HUES6 (cell line): ENCODE results near the gene SMOC1.

Experiments used
- H3K27ac ChIP-seq: 2 replicates; pipeline ENCODE4 v1.7.0; 2013; ENCODE audit warnings: low read depth, mild to moderate bottlenecking, low read length, inconsistent platforms
- H3K27me3 ChIP-seq: 2 replicates; pipeline ENCODE4 v1.6.1; 2013; ENCODE audit warnings: low read length; ENCODE audit not compliant: control insufficient read depth, insufficient read depth
- H3K36me3 ChIP-seq: 2 replicates; pipeline ENCODE4 v1.6.1; 2013; ENCODE audit warnings: low read length; ENCODE audit not compliant: control insufficient read depth, insufficient read depth
- H3K4me1 ChIP-seq: 2 replicates; pipeline ENCODE4 v1.6.1; 2013; ENCODE audit warnings: low read length; ENCODE audit not compliant: control insufficient read depth, insufficient read depth
- H3K4me3 ChIP-seq: 2 replicates; pipeline ENCODE4 v1.5.1; 2013; ENCODE audit warnings: low read depth, low read length
- H3K9ac ChIP-seq: one replicate; pipeline ENCODE4 v1.6.1; 2013; ENCODE audit warnings: mild to moderate bottlenecking, low read length
- H3K9me3 ChIP-seq: 2 replicates; pipeline ENCODE4 v1.6.1; 2013; ENCODE audit warnings: low read depth, low read length; ENCODE audit not compliant: control insufficient read depth, insufficient read depth

The SMOC1 gene

DNA sequence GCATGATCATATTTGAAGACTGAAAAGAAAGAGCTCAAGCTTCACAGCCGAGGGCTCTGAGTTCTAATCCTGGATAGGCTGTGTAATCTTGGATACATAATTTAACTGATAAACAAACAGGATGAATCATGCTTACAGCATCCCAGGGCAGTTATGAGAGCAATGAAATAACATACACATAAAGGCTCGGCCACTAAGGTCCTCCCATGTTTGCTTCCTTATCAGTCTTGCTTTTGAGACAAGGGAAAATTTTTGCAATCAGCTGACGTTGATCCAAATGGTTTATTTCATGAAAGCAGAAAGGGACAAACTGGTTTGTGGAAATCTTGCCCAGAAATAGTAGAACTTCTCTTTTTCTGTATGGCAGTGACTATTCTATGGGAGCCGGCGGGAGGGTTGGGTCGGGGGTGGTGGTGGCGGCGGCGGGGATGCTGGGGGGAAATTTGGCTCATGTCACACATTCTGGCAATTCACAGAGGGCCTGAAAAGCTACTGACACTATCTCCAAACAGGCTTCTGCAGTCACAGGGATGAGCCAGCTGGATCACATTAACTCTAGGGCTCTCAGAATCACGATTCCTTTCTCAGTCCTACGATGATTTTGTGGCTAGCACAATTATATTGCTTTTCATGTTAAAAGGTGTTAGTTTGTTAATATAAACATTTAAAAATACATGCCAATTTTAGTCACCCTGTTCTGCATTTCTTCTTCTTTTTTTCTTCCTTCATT lies 185.1 kb downstream of the SMOC1 start:
- Histone ChIP-seq H3K4me3 (no peak overlapping the region), H3K9me3 (no peaks in the 10 kb centered on the region), H3K9ac (no peak overlapping the region), H3K27me3 (peaks cover 13% of the 10 kb centered on the region; the same call in 1 of the 2 replicates), H3K4me1 (peaks cover 4% of the 10 kb centered on the region; the same call in 1 of the 2 replicates), H3K36me3 (no peaks in the 10 kb centered on the region), H3K27ac (no peak overlapping the region)

GRCh38 chr14:70067810-70068209 lies 188.6 kb downstream of the SMOC1 start:
- H3K27ac ChIP-seq: no peak overlapping the region

DNA sequence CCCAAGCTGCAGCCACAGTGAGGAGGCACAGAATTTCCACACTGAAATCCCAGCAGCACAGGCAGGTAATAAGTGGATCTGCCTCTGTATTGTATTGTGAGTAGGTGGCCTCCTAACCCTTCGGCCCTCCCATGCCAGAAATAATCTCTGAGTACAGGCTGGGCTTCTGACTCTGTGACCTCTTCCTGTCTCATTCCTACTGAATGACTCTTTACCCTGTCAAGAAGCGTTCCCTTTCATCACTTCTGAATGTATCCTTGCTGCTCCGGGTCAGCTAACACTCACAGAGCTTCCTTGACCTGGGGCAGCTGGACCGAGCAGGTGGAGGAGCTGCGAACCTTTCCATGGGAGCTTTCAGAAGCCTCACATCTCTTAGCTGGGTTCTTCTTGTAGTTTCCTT lies 190.0 kb downstream of the SMOC1 start:
- H3K4me1 ChIP-seq: no peaks in the 10 kb centered on the region
- no peak overlapping the region for H3K27ac ChIP-seq
- H3K9me3 ChIP-seq: no peaks in the 10 kb centered on the region
- no peaks in the 10 kb centered on the region for H3K36me3 ChIP-seq
- no peak overlapping the region for H3K4me3 ChIP-seq
- no peak overlapping the region for H3K9ac ChIP-seq
- H3K27me3 ChIP-seq: no peaks in the 10 kb centered on the region

More at GRCh38 chr14:70067810-70068209, 188.6 kb downstream of the SMOC1 start:
- no peaks in the 10 kb centered on the region for H3K36me3 ChIP-seq
- H3K27me3 ChIP-seq: peaks cover 12% of the 10 kb centered on the region; the same call in 1 of the 2 replicates
- no peak overlapping the region for H3K4me3 ChIP-seq
- no peaks in the 10 kb centered on the region for H3K4me1 ChIP-seq
- no peak overlapping the region for H3K9ac ChIP-seq
- no peaks in the 10 kb centered on the region for H3K9me3 ChIP-seq

DNA sequence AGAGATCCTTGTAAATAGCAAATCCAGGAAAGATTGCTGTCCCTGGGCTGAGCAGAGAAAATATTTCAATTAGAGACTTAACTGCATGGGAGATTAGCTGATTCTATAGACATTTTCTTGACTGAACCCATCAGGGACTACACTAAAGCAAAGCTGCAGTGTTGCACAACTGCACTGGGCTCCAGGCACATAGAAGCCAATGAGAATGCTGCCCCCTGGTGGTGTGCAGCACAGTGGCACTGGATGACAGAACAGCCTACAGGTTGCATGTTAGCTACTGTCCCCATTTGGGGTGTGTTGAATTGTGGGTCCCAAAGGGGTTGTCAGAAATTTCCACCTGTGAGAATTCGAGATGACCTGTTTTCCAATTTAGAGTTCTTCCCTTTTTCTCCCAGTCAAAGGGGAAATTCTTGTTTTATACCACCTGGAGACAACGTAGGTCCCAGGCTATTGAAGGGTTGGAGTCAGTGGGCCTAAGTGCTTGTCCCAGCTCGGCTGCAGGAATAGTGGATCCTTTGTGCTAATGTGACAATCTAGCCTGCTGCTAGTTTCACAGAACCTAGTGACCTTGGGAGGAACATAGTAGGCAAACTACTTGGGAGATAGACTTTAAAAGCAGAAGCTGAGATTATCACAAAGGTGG lies 194.8 kb downstream of the SMOC1 start:
- H3K36me3 ChIP-seq: no peaks in the 10 kb centered on the region
- H3K27me3 ChIP-seq: no peaks in the 10 kb centered on the region
- H3K9ac ChIP-seq: no peak overlapping the region
- H3K4me1 ChIP-seq: peaks cover 4% of the 10 kb centered on the region; the same call in 1 of the 2 replicates
- no peak overlapping the region for H3K4me3 ChIP-seq
- no peak overlapping the region for H3K27ac ChIP-seq
- H3K9me3 ChIP-seq: no peaks in the 10 kb centered on the region

GRCh38 chr14:70077005-70077404 lies 197.8 kb downstream of the SMOC1 start:
- Histone ChIP-seq H3K27me3 (no peaks in the 10 kb centered on the region), H3K9me3 (no peaks in the 10 kb centered on the region), H3K27ac (no peak overlapping the region), H3K9ac (no peak overlapping the region), H3K36me3 (no peaks in the 10 kb centered on the region), H3K4me1 (peaks cover 4% of the 10 kb centered on the region; the same call in 1 of the 2 replicates), H3K4me3 (no peak overlapping the region)

GRCh38 chr14:70077720-70078119 lies 198.5 kb downstream of the SMOC1 start:
- Histone ChIP-seq H3K27me3 (no peaks in the 10 kb centered on the region), H3K4me1 (peaks cover 4% of the 10 kb centered on the region; the same call in 1 of the 2 replicates), H3K9me3 (no peaks in the 10 kb centered on the region), H3K9ac (no peak overlapping the region), H3K36me3 (no peaks in the 10 kb centered on the region), H3K4me3 (no peak overlapping the region), H3K27ac (no peak overlapping the region)

GRCh38 chr14:70078329-70078728 lies 199.1 kb downstream of the SMOC1 start:
- Histone ChIP-seq H3K4me1 (peaks cover 4% of the 10 kb centered on the region; the same call in 1 of the 2 replicates), H3K27ac (no peak overlapping the region), H3K4me3 (no peak overlapping the region), H3K9ac (no peak overlapping the region), H3K36me3 (no peaks in the 10 kb centered on the region), H3K27me3 (no peaks in the 10 kb centered on the region), H3K9me3 (no peaks in the 10 kb centered on the region)

GRCh38 chr14:70080076-70080475 lies 200.9 kb downstream of the SMOC1 start:
- Histone ChIP-seq H3K4me3 (no peak overlapping the region), H3K9me3 (no peaks in the 10 kb centered on the region), H3K9ac (no peak overlapping the region), H3K4me1 (peaks cover 4% of the 10 kb centered on the region; the same call in 1 of the 2 replicates), H3K27ac (no peak overlapping the region), H3K36me3 (no peaks in the 10 kb centered on the region), H3K27me3 (no peaks in the 10 kb centered on the region)
